Measurements from ENCODE around the gene BANP.
"Not testable (repeated sequence)": the region's sequence is repeated elsewhere in the genome, so short reads cannot be mapped to it uniquely, and the experiment has no call there.

The BANP gene

DNA sequence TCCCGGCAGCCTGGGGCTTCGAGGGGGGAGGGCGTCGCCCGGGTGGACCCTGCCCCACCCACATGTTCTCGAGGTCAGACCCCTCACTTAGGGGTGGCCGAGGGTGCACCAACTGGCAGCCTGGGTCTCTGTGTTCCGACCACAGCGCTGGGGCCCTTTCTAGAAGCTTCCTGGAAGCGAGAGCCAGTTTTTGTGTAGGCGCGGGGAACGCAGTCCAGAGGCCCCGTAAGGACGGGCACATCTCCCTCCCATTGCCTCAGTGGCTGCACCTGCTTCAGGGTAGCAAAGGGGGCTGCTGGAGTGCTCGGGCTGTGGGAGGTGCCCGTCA is 148.3 kb downstream of the BANP start:
- DNase-seq (ENCODE audit: low spot score): no peak
- TF ChIP-seq CTCF (IDR thresholded peaks at IDR 0.05; ENCODE audit: extremely low read depth, missing control alignments): no peak

DNA sequence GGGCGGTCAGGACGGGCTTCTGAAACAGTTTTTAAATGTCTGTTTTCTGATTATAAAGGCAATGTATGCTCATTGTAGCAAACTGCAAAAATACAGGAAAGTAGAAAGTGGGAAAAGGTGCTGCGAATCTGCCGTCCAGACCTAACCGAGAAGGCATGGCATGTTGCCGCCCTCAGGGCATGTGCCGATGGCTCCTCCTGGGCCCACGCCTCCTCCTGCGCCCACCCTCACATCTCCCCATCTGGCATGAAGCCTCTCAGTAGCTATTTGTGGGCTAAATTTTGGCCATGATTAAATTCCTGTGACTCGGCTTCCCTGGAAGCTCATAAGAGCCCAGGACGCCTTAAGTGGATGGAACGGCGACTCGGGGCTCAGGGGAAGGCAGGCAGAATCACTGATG is 148.7 kb downstream of the BANP start:
- DNase-seq (ENCODE audit: low spot score): not testable (repeated sequence)

DNA sequence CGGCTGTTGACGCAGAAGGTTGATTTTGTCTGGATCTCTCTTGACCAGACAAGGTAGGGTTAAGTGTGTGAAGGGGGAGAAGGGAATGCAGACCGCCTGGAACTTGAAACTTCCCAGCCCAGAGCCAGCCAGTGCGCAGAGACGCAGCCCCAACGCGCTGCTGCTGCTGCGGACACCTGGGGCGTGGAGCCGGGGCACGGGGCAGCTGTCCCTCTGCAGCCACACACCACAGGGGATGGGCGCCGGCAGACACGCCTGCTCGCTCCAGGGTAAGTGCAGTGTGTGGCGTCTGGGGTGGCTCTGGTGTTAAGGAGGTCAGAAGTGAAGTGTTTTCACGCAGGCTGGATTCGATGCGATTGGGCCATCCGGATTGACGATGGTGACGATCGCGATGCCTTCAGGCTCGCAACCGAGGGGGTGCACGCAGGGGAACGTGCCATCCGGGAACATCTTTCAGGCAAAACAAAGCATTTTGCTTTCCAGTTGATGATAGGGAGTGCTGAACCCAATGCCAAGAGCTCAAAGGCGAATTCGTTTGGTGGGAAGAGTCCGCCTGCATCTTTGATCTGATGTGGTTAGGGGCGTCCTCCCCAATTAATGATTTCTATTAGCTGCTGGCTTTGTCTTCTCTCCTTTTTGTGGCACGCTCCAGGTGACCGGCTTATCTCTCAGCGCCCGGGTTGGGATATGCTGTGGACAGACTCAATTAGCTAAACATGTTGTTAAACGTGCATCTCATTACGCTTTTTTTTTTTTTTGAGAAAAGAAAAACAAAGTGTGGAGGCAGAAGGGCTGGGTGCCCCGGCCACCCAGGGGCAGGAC is 149.8 kb downstream of the BANP start:
- DNase-seq (ENCODE audit: low spot score): not testable (repeated sequence)

DNA sequence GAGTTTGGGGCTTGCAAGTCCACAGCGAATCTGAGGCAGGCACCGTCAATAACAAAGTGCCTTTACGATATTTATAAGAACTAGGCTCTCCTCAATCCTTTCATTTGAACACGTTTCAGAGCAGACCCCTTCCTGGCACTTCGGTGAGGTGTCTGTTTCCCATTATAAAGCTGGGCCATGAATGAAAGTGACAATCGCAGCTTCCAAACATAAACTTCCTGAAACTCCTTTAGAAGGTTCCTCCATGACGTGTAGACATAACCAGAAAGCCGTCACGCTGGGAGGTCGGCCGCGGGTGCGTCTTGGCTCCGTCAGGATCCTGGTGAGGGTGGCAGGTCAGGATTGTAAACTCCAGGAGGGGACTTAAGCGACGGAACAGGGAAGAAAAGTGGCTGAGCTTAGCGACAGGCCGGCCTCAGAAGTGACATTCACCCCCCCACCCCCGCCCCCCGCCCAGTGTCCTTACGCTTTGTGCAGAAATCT is 150.4 kb downstream of the BANP start:
- DNase-seq (ENCODE audit: low spot score): not testable (repeated sequence)

GRCh38 chr16:88102597-88102996 is 151.4 kb downstream of the BANP start:
- TF ChIP-seq CTCF (IDR thresholded peaks at IDR 0.05; ENCODE audit: extremely low read depth, missing control alignments): no peak
- no peak for DNase-seq (ENCODE audit: low spot score)

DNA sequence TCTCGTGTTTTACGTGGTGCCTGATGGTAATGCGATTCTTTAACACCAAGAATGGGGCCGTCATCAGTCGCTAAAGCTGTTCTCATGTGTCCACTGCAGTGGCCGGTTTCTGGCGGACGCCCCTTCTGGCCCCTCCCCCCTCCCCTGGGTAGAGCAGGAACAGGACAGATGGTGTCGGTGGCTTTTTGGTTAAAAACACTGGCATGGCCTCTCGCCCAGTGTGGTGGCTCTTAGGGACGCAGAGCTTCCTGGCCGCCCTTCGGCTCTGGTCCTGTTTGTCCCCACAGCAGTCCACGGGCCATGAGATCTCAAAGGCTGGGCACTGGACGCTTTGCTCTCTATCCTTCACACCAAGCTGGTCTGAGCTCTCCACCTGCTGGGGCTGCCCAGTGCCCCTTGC is 151.8 kb downstream of the BANP start:
- TF ChIP-seq CTCF (IDR thresholded peaks at IDR 0.05; ENCODE audit: extremely low read depth, missing control alignments): no peak
- no peak for DNase-seq (ENCODE audit: low spot score)

DNA sequence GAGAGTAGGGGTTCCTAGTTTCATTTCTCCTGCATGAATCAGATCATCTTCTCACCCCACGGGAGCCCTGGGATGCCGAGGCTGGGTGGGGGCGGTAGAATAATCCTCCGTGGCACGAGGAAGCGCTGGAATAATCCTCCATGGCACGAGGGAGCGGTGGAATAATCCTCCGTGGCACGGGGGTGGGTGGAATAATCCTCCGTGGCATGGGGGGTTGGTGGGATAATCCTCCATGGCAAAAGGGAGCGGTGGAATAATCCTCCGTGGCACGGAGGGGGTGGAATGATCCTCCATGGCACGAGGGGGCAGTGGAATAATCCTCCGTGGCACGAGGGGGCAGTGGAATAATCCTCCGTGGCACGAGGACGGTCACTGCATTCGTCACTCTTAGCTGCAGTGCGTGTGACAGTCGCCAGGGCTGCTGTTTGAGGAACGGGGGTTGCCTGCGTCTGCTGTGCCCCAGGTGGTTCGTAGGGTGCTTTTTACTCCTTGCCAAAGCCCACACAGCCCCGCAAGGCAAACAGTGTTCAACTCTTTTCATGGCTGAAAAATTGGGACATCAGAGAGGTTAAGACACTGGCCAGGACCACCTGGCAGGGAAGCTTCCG is 152.5 kb downstream of the BANP start:
- DNase-seq (ENCODE audit: low spot score): no peak
- no peak for TF ChIP-seq CTCF (IDR thresholded peaks at IDR 0.05; ENCODE audit: extremely low read depth, missing control alignments)

GRCh38 chr16:88104363-88104762 is 153.1 kb downstream of the BANP start:
- not testable (repeated sequence) for DNase-seq (ENCODE audit: low spot score)

DNA sequence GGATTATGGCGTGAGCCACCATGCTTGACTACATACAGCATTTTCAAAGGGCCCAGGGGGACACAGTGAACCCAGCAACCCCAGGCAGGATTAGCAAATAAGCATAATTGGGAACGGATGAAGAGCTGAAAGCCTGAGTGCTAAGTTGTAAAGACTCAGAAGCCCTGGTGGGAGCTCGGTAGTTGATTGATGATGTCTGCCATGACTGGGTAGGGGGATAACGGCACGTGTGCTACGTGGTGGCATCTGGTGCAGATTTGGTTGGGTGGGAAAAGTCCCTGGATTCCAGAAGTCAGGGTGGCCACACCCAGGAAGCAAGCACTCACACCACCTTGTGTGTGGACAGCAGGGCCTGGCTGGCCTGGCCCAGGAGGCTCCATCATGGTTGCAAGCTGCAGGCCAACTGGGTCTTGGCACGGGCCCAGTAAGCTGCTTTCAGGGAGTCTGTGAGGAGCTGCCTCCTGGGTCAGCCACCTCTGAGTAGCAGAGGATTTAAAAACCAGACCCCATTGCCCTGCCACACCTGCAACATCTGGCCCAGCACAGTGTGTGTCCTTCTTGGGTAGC is 154.4 kb downstream of the BANP start:
- DNase-seq (ENCODE audit: low spot score): not testable (repeated sequence)

- not testable (repeated sequence) for DNase-seq (ENCODE audit: low spot score)
Measured at GRCh38 chr16:88106566-88106965, 155.3 kb downstream of the BANP start.

- no peak for DNase-seq (ENCODE audit: low spot score)
- TF ChIP-seq CTCF (IDR thresholded peaks at IDR 0.05; ENCODE audit: extremely low read depth, missing control alignments): no peak
Measured at GRCh38 chr16:88108762-88109161, 157.5 kb downstream of the BANP start.

DNA sequence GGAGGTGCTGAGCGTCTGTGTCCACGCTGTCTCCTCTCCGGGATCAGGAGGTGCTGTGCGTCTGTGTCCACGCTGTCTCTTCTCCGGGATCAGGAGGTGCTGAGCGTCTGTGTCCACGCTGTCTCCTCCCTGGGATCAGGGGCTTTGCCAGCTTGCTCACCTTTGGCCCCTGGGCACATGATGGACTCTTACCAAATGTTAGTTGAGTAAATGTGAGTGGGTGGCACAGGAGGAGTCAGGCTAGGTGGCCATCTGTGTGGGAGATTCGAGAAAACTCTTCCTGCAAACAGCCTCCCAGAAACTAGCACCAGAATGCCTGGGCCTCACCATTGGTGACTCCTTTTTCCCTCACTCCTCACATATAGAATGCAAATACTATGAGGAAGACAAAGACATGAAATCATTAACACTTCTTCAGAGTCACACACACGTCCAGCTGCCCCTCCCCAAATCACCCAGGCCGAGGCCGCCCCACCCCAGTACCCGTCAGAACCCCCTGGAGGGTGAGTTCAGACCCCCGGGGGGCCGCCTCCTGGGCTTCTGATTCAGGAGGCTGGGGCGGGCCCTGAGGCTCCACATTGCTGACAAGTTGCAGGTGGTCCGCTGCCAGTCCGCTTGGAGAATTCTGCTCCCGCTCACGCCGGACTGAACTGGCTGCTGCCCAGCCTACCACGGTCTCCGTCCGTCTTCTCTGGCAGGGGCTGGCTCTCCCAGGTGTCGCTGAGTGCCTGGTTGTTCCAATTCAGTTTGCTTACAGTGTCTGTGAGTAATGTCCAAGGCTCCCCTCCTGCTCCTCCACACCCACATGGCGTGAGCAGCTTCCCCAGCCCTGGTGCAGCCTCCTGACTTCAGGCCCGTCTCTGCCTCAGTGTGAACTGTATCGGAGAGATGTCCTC is 158.7 kb downstream of the BANP start:
- not testable (repeated sequence) for DNase-seq (ENCODE audit: low spot score)

DNA sequence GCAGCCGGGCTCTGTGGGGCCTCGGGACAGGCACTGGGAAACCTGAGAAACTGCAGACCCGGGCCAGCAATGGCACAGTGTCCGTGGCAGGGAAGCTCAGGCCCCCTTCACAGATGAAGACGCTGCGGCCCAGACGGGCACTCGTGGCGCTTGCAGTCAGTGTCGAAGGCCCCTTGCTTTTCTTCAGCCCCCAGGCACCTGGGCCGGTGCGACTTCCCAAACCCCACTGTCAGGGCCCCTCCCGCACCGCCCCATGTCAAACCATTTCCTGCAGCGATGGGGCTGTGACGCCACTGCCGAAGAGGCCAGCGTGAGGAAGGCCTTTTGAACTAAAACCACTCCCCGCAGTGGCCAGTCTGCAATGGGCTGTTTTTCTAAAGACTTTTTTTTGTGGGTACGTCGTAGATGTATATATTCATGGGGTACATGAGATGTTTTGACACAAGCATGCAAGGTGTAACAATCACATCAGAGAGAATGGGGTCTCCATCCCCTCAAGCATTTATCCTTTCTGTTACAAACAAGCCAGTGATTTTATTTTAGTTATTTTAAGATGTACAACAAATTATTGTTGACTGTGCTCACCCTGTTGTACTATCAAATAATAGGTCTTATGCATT is 159.8 kb downstream of the BANP start:
- DNase-seq (ENCODE audit: low spot score): not testable (repeated sequence)

All from GM20000 (cell line).